Right ventricle myocardium superior (tissue), 1 donor: ENCODE measurements around the gene ZNF284. TPM values are rescaled to one million over a fixed set of nuclear protein-coding genes. Genes with fewer than 3 reads are reported as not detected.
"Not testable (repeated sequence)": the region's sequence is repeated elsewhere in the genome, so short reads cannot be mapped to it uniquely, and the experiment has no call there.

ENCODE experiments used
- ATAC-seq: fragments of 200-7000 bp; cut with Tn5 transposase; one replicate; pipeline ENCODE4 v1.9.1; 2020; ENCODE audit warnings: mild to moderate bottlenecking; ENCODE audit not compliant: poor library complexity
- DNase-seq: peaks from one replicate; pipeline ENCODE4 v3.0.0-alpha.2; 2020
- intact Hi-C: fragments of 100-400 bp; cut with DNase I; formaldehyde crosslinking; loops from one replicate; pipeline ENCODE4 v1.11.2; 2022
- total RNA-seq: library from RNA; stranded (reverse); fragmentation: NEBNext Ultra II Directional; extraction: Animal tissue kit (Norgen Biotek cat#: 25700); gene quantifications from one replicate; pipeline ENCODE4 v1.2.1, GENCODE V29; 2021
- donor health status: DM: no; HTN: yes; CAD: no; lungs with severe emphysema.

ZNF284 gene
- total RNA-seq, 1 donor from 2014 or later = 1.6 TPM

GRCh38 chr19:44093931-44094765 lies 22.2 kb downstream of the ZNF284 start, which contains the start of gene ZNF224:
Gene ZNF224 (plus strand): TSS chr19:44094361. CDS start chr19:44097874, 3,513 bp downstream.
- ATAC-seq = peak; percentile 99
- DNase-seq = peak; percentile 93
- intact Hi-C loops = no loop called here

- ATAC-seq (no peak), DNase-seq (no peak)
- intact Hi-C loops = loop anchor here (10.0 kb wide), 1 partner anchor 103 kb away; the partner anchor contains the start of gene ZNF230
These were observed 35.8 kb downstream of the ZNF284 start for GRCh38 chr19:44107751-44108150.

- intact Hi-C loops = loop anchor here (10.0 kb wide), 1 partner anchor 105 kb away; the partner anchor contains the start of gene ZNF230
- no peak for ATAC-seq
These were observed 37.5 kb downstream of the ZNF284 start for GRCh38 chr19:44109458-44109857.

GRCh38 chr19:44111910-44112463 lies 40.0 kb downstream of the ZNF284 start:
- intact Hi-C loops = loop anchor here (10.0 kb wide), 1 partner anchor 193 kb away; the partner anchor contains the start of gene ZNF235
- DNase-seq (no peak), ATAC-seq (no peak)

More at GRCh38 chr19:44109458-44109857, 37.5 kb downstream of the ZNF284 start:
- no peak for DNase-seq

- ATAC-seq (peak; percentile 6), DNase-seq (no peak)
- intact Hi-C loops = loop anchor here (10.0 kb wide), 1 partner anchor 192 kb away; the partner anchor contains the start of gene ZNF235
These were observed 40.8 kb downstream of the ZNF284 start for GRCh38 chr19:44112802-44113137.

GRCh38 chr19:44113138-44113783 lies 41.3 kb downstream of the ZNF284 start, which contains the start of gene ZNF225:
Gene ZNF225 (plus strand): TSS chr19:44113399. CDS start chr19:44115828, 2,429 bp downstream.
- intact Hi-C loops = loop anchor here (10.0 kb wide), 1 partner anchor 192 kb away; the partner anchor contains the start of gene ZNF235

GRCh38 chr19:44113784-44114390 lies 41.9 kb downstream of the ZNF284 start:
- intact Hi-C loops = loop anchor here (10.0 kb wide), 1 partner anchor 191 kb away; the partner anchor contains the start of gene ZNF235
- peak; percentile 4 for ATAC-seq
- DNase-seq = no peak

More at GRCh38 chr19:44113138-44113783, 41.3 kb downstream of the ZNF284 start, which contains the start of gene ZNF225:
- ATAC-seq (peak; percentile 98), DNase-seq (peak; percentile 95)

GRCh38 chr19:44121162-44121561 lies 49.2 kb downstream of the ZNF284 start:
- DNase-seq, ATAC-seq, intact Hi-C loops: not testable (repeated sequence)

GRCh38 chr19:44131955-44132354 lies 60.0 kb downstream of the ZNF284 start:
- ATAC-seq (no peak), DNase-seq (no peak)
- intact Hi-C loops = no loop called here

Other genes with a start within 250 kb of the ZNF284 start
- 9.0 TPM for gene ZNF283, start 244.8 kb upstream of the ZNF284 start, total RNA-seq
- gene ZNF404, start 188.2 kb upstream of the ZNF284 start, total RNA-seq = 7.6 TPM
- 6.1 TPM for gene ZNF45, start 136.9 kb upstream of the ZNF284 start, total RNA-seq
- 3.6 TPM for gene ZNF221, start 120.9 kb upstream of the ZNF284 start, total RNA-seq
- gene ZNF155, start 88.0 kb upstream of the ZNF284 start, total RNA-seq = 6.5 TPM
- 2.7 TPM for gene ZNF230, start 69.2 kb upstream of the ZNF284 start, total RNA-seq
- 2.9 TPM for gene ZNF222, start 46.8 kb upstream of the ZNF284 start, total RNA-seq
- 2.3 TPM for gene ZNF223, start 20.1 kb upstream of the ZNF284 start, total RNA-seq
- gene ZNF224, start 22.2 kb downstream of the ZNF284 start, total RNA-seq = 9.9 TPM
- 3.0 TPM for gene ZNF225, start 41.2 kb downstream of the ZNF284 start, total RNA-seq
- 8.1 TPM for gene ZNF234, start 69.4 kb downstream of the ZNF284 start, total RNA-seq
- gene ZNF226, start 92.9 kb downstream of the ZNF284 start, total RNA-seq = 14.9 TPM
- gene ZNF227, start 140.4 kb downstream of the ZNF284 start, total RNA-seq = 12.6 TPM
- 6.3 TPM for gene ZNF233, start 187.7 kb downstream of the ZNF284 start, total RNA-seq
- gene ZNF235, start 232.9 kb downstream of the ZNF284 start, total RNA-seq = 3.3 TPM